GM12872 (cell line): ENCODE results near the gene KCNMB3.

ENCODE experiments used
- TF ChIP-seq, protein P1 (sequence below): IDR thresholded peaks from 3 replicates; pipeline ENCODE4 v1.5.1; 2011; ENCODE audit warnings: low read depth, mild to moderate bottlenecking, low read length, moderate library complexity; ENCODE audit not compliant: insufficient read depth

KCNMB3 gene

DNA sequence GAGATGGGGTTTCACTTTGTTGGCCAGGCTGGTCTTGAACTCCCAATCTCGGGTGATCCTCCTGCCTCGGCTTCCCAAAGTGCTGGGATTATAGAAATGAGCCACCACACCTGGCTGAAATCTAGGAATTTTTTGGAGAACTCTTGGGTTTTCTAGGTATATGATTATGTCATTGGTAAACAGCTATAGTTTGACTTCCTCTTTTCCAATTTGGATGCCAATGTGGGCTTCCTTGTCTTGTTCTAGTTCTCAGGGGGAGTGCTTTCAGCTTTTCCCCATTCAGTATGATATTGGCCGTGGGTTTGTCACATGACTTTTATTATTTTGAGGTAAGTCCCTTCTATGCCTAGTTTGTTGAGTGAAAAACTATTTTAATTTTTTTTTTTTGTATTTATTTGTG is 17.9 kb downstream of the KCNMB3 start:
- TF ChIP-seq, protein P1, sequence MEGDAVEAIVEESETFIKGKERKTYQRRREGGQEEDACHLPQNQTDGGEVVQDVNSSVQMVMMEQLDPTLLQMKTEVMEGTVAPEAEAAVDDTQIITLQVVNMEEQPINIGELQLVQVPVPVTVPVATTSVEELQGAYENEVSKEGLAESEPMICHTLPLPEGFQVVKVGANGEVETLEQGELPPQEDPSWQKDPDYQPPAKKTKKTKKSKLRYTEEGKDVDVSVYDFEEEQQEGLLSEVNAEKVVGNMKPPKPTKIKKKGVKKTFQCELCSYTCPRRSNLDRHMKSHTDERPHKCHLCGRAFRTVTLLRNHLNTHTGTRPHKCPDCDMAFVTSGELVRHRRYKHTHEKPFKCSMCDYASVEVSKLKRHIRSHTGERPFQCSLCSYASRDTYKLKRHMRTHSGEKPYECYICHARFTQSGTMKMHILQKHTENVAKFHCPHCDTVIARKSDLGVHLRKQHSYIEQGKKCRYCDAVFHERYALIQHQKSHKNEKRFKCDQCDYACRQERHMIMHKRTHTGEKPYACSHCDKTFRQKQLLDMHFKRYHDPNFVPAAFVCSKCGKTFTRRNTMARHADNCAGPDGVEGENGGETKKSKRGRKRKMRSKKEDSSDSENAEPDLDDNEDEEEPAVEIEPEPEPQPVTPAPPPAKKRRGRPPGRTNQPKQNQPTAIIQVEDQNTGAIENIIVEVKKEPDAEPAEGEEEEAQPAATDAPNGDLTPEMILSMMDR, result no peak

DNA sequence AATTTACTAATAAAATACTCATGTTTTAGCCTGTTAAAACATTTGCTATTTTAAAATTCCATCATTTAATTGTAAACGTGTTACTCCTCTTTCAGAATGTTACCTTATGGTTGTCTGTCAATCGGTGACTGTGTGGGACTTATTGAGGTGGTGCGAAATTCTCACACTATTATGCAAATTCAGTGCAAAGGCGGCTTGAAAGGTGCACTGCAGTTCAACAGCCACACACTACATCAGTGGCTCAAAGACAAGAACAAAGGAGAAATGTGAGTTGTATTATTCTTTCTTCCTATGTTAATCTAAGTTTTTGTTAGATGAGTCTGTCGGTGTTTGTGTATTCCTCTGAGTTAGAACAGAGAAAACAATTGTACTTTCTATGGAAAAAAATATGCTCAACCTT is 21.7 kb downstream of the KCNMB3 start:
- TF ChIP-seq, protein P1, result no peak

DNA sequence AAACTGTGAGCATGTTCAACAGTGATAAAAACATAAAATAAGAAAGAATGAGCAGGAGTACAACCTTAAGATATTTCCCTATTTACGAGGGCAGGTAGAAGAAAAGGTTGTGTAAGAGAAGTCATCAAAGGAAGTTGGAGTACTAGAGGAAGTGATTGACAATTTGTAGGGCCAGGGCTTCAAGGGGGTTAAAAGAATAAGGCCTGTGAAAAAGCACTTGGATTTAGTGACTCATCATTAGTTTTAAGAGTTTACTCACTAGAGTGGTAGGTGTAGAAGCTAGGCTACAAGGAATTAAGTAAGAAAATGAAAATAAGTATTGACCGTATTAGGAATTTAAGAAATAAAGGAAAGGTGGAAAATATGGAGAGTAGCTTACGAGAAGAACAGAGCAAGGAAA is 23.6 kb downstream of the KCNMB3 start:
- TF ChIP-seq, protein P1, result no peak

DNA sequence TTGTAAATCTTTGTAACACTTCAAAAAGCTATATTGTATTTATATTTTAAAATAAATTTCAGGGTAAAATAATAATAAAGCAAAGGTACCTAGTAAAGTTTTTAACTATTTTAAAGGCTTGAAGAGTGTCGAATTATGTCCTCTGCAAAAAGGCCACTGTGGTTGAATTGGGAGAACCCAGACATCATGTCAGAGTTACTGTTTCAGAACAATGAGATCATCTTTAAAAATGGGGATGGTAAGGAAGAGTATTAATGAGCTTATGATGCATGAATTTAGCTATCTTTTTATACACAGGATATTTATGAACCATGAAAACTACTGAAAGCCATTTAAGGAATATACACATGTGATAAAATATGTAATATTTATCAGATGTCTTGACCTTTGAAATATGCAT is 26.3 kb downstream of the KCNMB3 start:
- TF ChIP-seq, protein P1, result no peak

DNA sequence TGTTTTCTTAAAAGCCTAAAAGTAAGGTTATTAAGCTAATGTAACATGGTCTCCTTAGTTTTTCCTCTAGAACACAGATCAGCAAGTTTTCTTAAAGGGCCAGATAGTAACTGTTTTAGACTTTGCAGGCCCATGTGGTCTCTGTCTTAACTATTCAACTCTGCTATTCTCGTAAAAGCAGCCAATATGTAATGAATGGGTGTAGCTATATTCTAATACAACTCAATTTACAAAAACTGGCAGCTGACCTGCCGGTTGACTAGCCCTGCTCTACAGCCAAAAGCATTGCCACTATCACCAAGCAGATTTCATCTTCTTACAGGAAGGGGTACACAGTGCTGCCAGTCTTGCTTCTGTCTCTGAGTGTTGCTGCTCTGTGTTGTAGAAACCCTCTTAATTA is 27.4 kb downstream of the KCNMB3 start:
- TF ChIP-seq, protein P1, result no peak

DNA sequence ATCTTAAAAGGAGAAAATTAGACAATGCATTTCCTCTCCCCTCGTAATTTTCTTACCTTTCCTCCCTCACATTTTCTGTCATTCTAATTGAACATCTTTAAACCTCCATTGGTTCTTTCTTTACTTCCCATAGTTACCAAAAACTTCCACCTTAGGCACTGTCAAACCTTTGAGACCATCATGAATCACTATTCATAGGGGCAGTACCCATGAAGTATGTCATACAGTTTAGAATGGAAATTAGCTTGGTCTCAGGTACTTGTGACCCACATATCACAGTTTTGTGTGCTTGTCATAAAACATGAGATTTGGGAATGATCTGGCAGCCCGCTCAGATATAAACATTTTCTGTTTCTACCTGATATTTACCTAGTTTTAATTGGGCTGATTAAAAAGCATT is 50.1 kb downstream of the KCNMB3 start:
- TF ChIP-seq, protein P1, result no peak

DNA sequence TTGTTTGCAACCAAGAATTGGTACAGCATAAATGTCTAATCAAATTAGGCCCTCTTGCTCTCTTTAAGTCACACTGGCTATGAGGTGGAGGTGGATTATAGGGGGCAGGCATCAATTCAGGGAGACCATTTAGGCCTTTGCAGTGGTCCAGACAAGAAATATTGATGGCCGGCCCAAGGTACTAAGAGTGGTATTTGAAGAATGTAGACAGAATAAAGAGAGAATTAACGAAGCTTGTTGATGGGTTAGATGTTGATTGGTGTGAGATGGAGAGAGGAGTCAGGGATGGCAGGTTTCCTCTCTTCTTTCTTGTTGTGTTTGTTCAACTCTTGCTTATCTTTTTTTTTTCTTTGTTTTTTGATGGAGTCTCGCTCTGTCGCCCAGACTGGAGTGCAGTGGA is 54.2 kb downstream of the KCNMB3 start:
- TF ChIP-seq, protein P1, result no peak

DNA sequence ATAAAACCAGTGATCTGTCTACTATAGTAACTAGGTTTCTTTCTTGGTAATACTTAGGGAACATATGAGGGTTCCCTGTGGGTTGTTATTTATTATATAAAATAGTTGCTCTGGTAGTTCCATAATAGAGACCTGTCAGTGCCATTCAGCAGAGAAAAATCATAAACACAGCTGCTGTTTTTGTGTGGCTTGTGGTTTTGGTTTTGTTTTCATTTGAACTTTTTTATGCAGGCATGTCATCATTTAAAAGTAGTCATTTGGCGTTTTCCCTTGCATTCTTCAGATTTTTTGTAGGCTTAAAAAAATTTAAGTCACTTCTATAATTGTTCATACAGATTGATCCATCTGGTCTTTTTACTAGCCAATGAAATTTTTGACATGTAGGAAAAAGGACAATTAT is 54.8 kb downstream of the KCNMB3 start:
- TF ChIP-seq, protein P1, result no peak
